ENCODE results near the gene SCNN1A. TPM values are rescaled to one million over a fixed set of nuclear protein-coding genes. Genes with fewer than 3 reads are reported as not detected.

SCNN1A gene
- total RNA-seq, 1 experiment from 2014 or later = 2.9 TPM

DNA sequence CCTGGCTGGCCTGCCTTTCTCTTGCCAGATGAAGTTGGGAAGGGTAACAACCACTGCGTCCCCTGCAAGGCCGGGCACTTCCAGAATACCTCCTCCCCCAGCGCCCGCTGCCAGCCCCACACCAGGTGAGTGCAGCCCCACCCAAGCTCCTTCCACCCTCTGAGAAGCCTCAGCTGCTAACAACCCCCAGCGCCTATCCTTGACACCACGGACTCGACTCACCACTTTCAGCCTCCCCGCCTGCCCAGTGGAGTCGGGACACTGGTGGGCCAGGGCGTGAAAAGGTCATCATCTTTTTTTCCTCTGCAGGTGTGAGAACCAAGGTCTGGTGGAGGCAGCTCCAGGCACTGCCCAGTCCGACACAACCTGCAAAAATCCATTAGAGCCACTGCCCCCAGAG, 10.7 kb upstream of the SCNN1A start:
- Histone ChIP-seq H3K27me3 (ENCODE audit: low read length) (no peaks in the 10 kb centered on the region), H3K79me2 (ENCODE audit: low read length) (peaks cover 55% of the 10 kb centered on the region), H3K9ac (ENCODE audit: low read length) (no peak overlapping the region), H3K9me2 (replicated peaks; ENCODE audit: low read length) (no peaks in the 10 kb centered on the region), H2AFZ (ENCODE audit: low read length) (no peak overlapping the region), H3F3A (ENCODE audit: low read length, unreplicated experiment) (no peaks in the 10 kb centered on the region), H3K4me3 (ENCODE audit: low read length) (peak overlapping the region; percentile 90; the same call in 1 of the 2 replicates), H3K36me3 (ENCODE audit: low read depth, low read length) (peaks cover 23% of the 10 kb centered on the region), H3K4me1 (ENCODE audit: insufficient read depth, low read length) (peaks cover 27% of the 10 kb centered on the region), H3K4me2 (ENCODE audit: low read length) (peak overlapping the region; percentile 96), H4K20me1 (ENCODE audit: low read length) (no peaks in the 10 kb centered on the region), H3K27ac (ENCODE audit: low read length) (no peak overlapping the region), H3K9me3 (ENCODE audit: low read length) (no peaks in the 10 kb centered on the region)
- DNase-seq (no peak), ATAC-seq (no peak)
- TF ChIP-seq EZH2phosphoT487 (IDR thresholded peaks at IDR 0.05; ENCODE audit: borderline replicate concordance, low read length) (no peak), EZH2 (IDR thresholded peaks at IDR 0.05; ENCODE audit: low read length, unreplicated experiment) (no peak)
- TF ChIP-seq, protein P1, sequence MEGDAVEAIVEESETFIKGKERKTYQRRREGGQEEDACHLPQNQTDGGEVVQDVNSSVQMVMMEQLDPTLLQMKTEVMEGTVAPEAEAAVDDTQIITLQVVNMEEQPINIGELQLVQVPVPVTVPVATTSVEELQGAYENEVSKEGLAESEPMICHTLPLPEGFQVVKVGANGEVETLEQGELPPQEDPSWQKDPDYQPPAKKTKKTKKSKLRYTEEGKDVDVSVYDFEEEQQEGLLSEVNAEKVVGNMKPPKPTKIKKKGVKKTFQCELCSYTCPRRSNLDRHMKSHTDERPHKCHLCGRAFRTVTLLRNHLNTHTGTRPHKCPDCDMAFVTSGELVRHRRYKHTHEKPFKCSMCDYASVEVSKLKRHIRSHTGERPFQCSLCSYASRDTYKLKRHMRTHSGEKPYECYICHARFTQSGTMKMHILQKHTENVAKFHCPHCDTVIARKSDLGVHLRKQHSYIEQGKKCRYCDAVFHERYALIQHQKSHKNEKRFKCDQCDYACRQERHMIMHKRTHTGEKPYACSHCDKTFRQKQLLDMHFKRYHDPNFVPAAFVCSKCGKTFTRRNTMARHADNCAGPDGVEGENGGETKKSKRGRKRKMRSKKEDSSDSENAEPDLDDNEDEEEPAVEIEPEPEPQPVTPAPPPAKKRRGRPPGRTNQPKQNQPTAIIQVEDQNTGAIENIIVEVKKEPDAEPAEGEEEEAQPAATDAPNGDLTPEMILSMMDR (conservative IDR thresholded peaks at IDR 0.05; ENCODE audit: low read depth, low read length) = no peak
- intact Hi-C loops (cut with micrococcal nuclease) = no loop called here
- POLR2A ChIA-PET (ENCODE audit: unreplicated experiment) = no interaction called here
- CTCF ChIA-PET = no interaction called here
- no TSS peak for BruUV-seq (replicated peaks)

DNA sequence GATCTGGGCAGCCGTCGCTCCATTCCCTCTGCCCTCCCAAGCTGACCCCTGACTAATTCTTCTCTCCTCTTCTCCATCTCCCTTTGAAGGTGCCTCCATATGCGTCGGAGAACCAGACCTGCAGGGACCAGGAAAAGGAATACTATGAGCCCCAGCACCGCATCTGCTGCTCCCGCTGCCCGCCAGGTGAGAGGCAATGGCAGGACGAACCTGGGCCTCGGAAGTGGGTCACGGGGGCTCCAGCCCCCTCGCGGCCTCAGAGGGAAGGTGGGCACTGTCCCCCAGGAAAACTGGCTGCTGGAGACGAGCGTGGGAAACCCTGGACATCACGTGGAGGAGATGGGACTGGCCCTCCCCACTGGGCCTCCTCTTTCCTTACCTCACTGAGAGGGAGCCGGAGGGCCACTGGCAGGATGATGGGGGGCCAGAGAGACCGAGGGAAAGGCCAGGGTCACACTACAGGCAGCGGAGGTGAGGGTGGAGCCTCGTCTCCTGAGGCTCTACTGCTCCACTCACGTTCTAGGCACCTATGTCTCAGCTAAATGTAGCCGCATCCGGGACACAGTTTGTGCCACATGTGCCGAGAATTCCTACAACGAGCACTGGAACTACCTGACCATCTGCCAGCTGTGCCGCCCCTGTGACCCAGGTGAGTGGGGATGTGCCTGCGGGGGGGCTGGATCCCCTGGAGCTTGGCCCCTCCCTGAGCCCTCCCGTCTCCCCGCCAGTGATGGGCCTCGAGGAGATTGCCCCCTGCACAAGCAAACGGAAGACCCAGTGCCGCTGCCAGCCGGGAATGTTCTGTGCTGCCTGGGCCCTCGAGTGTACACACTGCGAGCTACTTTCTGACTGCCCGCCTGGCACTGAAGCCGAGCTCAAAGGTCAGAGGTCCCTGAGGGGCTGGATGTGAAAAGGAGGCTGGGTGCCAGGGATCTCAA, 9.4 kb upstream of the SCNN1A start:
- TF ChIP-seq EZH2 (IDR thresholded peaks at IDR 0.05; ENCODE audit: low read length, unreplicated experiment) (no peak), EZH2phosphoT487 (IDR thresholded peaks at IDR 0.05; ENCODE audit: borderline replicate concordance, low read length) (no peak)
- TF ChIP-seq, protein P1 (conservative IDR thresholded peaks at IDR 0.05; ENCODE audit: low read depth, low read length) = no peak
- Histone ChIP-seq H3F3A (ENCODE audit: low read length, unreplicated experiment) (no peaks in the 10 kb centered on the region), H3K4me3 (ENCODE audit: low read length) (peak overlapping the region; percentile 90), H2AFZ (ENCODE audit: low read length) (peak overlapping the region; percentile 75; the same call in 1 of the 2 replicates), H3K36me3 (ENCODE audit: low read depth, low read length) (peaks cover 23% of the 10 kb centered on the region), H4K20me1 (ENCODE audit: low read length) (no peaks in the 10 kb centered on the region), H3K79me2 (ENCODE audit: low read length) (peaks cover 55% of the 10 kb centered on the region), H3K27me3 (ENCODE audit: low read length) (no peaks in the 10 kb centered on the region), H3K4me2 (ENCODE audit: low read length) (peak overlapping the region; percentile 96), H3K9ac (ENCODE audit: low read length) (peak overlapping the region; percentile 99), H3K9me2 (replicated peaks; ENCODE audit: low read length) (no peaks in the 10 kb centered on the region), H3K9me3 (ENCODE audit: low read length) (no peaks in the 10 kb centered on the region), H3K4me1 (ENCODE audit: insufficient read depth, low read length) (peaks cover 27% of the 10 kb centered on the region), H3K27ac (ENCODE audit: low read length) (peak overlapping the region; percentile 82)
- intact Hi-C loops (cut with micrococcal nuclease) = loop anchor here (2.0 kb wide), 1 partner anchor 44 kb away; no protein-coding TSS in a partner anchor
- DNase-seq (no peak), ATAC-seq (peak; percentile 8)
- ChIA-PET CTCF (interaction anchor here (0.7 to 1.8 kb wide), 5 partner anchors 48 to 80 kb away, joined by 3 to 10 read pairs (median 8); no protein-coding TSS in a partner anchor), POLR2A (ENCODE audit: unreplicated experiment) (interaction anchor here (0.7 to 1.0 kb wide), 4 partner anchors 12 to 148 kb away, joined by 3 to 7 read pairs (median 4); no protein-coding TSS in a partner anchor)
- BruUV-seq (replicated peaks) = TSS peak; percentile 35

All from PC-3 (cell line).